HCT116 (cell line): ENCODE measurements around the gene OPCML.

ENCODE experiments used
- ATF3 ChIP-seq: IDR thresholded peaks from 2 replicates; pipeline ENCODE4 v1.6.1; 2012
- CEBPB ChIP-seq: IDR thresholded peaks from 2 replicates; pipeline ENCODE4 v1.6.1; 2012; ENCODE audit warnings: low read depth
- CTCF ChIP-seq, 3 experiments: fragments of 200-600 bp in 1 of 3; sonication (generic) in 1 of 3; IDR thresholded peaks in 2 of 3; conservative IDR thresholded peaks in 1 of 3; 2 replicates each; pipeline ENCODE4 v1.5.1; 2012 to 2017; ENCODE audit warnings: low read depth in 2 of 3, low read length in 2 of 3, antibody characterized with exemption in 1 of 3, borderline replicate concordance in 1 of 3, control low read depth in 1 of 3, mild to moderate bottlenecking in 1 of 3, mixed read lengths in 1 of 3, mixed run types in 1 of 3, moderate library complexity in 1 of 3; ENCODE audit not compliant: insufficient read depth in 1 of 3
- EZH2 ChIP-seq: fragments of 200-600 bp; sonication (generic); IDR thresholded peaks from 2 replicates; pipeline ENCODE4 v1.6.1; 2017; ENCODE audit warnings: antibody characterized with exemption, mixed run types
- JUND ChIP-seq: IDR thresholded peaks from 2 replicates; pipeline ENCODE4 v1.6.1; 2012
- POLR2A ChIP-seq: IDR thresholded peaks from 2 replicates; pipeline ENCODE4 v1.7.0; 2011; ENCODE audit warnings: borderline replicate concordance; ENCODE audit not compliant: insufficient read depth, insufficient read length; ENCODE audit errors: extremely low read depth
- POLR2AphosphoS5 ChIP-seq: IDR thresholded peaks from 2 replicates; pipeline ENCODE4 v1.6.1; 2011; ENCODE audit warnings: mild to moderate bottlenecking, low read depth, low read length, moderate library complexity
- SIN3A ChIP-seq: IDR thresholded peaks from 2 replicates; pipeline ENCODE4 v1.6.1; 2012; ENCODE audit warnings: low read depth
- SP1 ChIP-seq: IDR thresholded peaks from 2 replicates; pipeline ENCODE4 v1.6.1; 2012; ENCODE audit warnings: low read depth
- ZFX ChIP-seq: fragments of 450-650 bp; IDR thresholded peaks from 2 replicates; pipeline ENCODE4 v1.6.1; 2017
- ZNF274 ChIP-seq: fragments of 200-500 bp; sonication (Bioruptor generic); IDR thresholded peaks from 2 replicates; pipeline ENCODE4 v1.6.1; 2014; ENCODE audit warnings: mild to moderate bottlenecking, low read depth, low read length, inconsistent platforms
- TF ChIP-seq, protein P1 (sequence below): IDR thresholded peaks from 2 replicates; pipeline ENCODE4 v1.6.1; 2012; ENCODE audit warnings: low read depth
- TF ChIP-seq, protein P2 (sequence below): IDR thresholded peaks from 2 replicates; pipeline ENCODE4 v1.6.1; 2011; ENCODE audit warnings: mild to moderate bottlenecking, low read length, moderate library complexity; ENCODE audit not compliant: insufficient replicate concordance; ENCODE audit errors: extremely low read depth
- TF ChIP-seq, protein P3 (sequence below): IDR thresholded peaks from 2 replicates; pipeline ENCODE4 v1.6.1; 2012

GRCh38 chr11:132588366-132588765 lies 943.9 kb downstream of the OPCML start:
- no peak for TF ChIP-seq POLR2AphosphoS5
- no peak for TF ChIP-seq CTCF (IDR thresholded peaks at IDR 0.05 in 2 of 3, conservative IDR thresholded peaks at IDR 0.05 in 1 of 3; ENCODE audit: borderline replicate concordance in 1 of 3, insufficient read depth in 1 of 3, low read depth in 2 of 3, low read length in 2 of 3)
- TF ChIP-seq, protein P1, sequence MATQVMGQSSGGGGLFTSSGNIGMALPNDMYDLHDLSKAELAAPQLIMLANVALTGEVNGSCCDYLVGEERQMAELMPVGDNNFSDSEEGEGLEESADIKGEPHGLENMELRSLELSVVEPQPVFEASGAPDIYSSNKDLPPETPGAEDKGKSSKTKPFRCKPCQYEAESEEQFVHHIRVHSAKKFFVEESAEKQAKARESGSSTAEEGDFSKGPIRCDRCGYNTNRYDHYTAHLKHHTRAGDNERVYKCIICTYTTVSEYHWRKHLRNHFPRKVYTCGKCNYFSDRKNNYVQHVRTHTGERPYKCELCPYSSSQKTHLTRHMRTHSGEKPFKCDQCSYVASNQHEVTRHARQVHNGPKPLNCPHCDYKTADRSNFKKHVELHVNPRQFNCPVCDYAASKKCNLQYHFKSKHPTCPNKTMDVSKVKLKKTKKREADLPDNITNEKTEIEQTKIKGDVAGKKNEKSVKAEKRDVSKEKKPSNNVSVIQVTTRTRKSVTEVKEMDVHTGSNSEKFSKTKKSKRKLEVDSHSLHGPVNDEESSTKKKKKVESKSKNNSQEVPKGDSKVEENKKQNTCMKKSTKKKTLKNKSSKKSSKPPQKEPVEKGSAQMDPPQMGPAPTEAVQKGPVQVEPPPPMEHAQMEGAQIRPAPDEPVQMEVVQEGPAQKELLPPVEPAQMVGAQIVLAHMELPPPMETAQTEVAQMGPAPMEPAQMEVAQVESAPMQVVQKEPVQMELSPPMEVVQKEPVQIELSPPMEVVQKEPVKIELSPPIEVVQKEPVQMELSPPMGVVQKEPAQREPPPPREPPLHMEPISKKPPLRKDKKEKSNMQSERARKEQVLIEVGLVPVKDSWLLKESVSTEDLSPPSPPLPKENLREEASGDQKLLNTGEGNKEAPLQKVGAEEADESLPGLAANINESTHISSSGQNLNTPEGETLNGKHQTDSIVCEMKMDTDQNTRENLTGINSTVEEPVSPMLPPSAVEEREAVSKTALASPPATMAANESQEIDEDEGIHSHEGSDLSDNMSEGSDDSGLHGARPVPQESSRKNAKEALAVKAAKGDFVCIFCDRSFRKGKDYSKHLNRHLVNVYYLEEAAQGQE = no peak
- TF ChIP-seq JUND = no peak
- no peak for TF ChIP-seq SIN3A
- TF ChIP-seq, protein P2, sequence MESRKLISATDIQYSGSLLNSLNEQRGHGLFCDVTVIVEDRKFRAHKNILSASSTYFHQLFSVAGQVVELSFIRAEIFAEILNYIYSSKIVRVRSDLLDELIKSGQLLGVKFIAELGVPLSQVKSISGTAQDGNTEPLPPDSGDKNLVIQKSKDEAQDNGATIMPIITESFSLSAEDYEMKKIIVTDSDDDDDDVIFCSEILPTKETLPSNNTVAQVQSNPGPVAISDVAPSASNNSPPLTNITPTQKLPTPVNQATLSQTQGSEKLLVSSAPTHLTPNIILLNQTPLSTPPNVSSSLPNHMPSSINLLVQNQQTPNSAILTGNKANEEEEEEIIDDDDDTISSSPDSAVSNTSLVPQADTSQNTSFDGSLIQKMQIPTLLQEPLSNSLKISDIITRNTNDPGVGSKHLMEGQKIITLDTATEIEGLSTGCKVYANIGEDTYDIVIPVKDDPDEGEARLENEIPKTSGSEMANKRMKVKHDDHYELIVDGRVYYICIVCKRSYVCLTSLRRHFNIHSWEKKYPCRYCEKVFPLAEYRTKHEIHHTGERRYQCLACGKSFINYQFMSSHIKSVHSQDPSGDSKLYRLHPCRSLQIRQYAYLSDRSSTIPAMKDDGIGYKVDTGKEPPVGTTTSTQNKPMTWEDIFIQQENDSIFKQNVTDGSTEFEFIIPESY = no peak
- no peak for TF ChIP-seq ZNF274
- no peak for TF ChIP-seq SP1
- TF ChIP-seq POLR2A = no peak
- no peak for TF ChIP-seq ZFX
- TF ChIP-seq ATF3 = no peak
- TF ChIP-seq, protein P3, sequence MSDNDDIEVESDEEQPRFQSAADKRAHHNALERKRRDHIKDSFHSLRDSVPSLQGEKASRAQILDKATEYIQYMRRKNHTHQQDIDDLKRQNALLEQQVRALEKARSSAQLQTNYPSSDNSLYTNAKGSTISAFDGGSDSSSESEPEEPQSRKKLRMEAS = no peak
- no peak for TF ChIP-seq CEBPB
- no peak for TF ChIP-seq EZH2
